ENCODE results near the gene ZSCAN22.

DNA sequence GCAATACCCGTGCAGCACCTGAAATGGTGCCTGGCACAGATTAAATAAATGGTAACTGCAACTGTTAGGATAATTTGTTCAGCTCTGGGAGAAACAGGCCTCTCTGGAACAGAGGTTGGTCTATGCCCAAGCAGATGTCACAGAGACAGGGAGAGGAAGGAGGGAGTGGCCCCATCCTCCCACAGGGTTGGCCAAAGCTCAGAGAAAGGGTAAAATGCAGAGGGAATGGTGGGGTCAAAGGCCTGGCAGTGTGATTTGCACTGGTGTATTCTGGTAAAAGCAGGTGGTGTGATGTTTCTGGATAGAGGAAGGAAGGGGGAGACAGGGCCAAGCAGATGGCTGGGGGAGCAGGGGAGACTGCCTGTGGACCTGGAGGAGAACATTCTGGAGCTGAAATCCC lies 9.4 kb downstream of the ZSCAN22 start:
- TF ChIP-seq TP53 (CRISPR knock-in tag; conservative IDR thresholded peaks at IDR 0.05) (no peak), ZNF350 (CRISPR knock-in tag; IDR thresholded peaks at IDR 0.05; ENCODE audit: borderline replicate concordance, low read depth) (no peak), SMC3 (IDR thresholded peaks at IDR 0.05; ENCODE audit: low read length) (no peak), TAF1 (CRISPR knock-in tag; IDR thresholded peaks at IDR 0.05) (no peak), ZNF562 (CRISPR knock-in tag; IDR thresholded peaks at IDR 0.05; ENCODE audit: borderline replicate concordance) (no peak)
- TF ChIP-seq, protein P1, sequence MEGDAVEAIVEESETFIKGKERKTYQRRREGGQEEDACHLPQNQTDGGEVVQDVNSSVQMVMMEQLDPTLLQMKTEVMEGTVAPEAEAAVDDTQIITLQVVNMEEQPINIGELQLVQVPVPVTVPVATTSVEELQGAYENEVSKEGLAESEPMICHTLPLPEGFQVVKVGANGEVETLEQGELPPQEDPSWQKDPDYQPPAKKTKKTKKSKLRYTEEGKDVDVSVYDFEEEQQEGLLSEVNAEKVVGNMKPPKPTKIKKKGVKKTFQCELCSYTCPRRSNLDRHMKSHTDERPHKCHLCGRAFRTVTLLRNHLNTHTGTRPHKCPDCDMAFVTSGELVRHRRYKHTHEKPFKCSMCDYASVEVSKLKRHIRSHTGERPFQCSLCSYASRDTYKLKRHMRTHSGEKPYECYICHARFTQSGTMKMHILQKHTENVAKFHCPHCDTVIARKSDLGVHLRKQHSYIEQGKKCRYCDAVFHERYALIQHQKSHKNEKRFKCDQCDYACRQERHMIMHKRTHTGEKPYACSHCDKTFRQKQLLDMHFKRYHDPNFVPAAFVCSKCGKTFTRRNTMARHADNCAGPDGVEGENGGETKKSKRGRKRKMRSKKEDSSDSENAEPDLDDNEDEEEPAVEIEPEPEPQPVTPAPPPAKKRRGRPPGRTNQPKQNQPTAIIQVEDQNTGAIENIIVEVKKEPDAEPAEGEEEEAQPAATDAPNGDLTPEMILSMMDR (CRISPR knock-in tag; IDR thresholded peaks at IDR 0.05): no peak
